Lower leg skin (tissue), 4 donors: Measurements from ENCODE around the gene ATP11B. TPM values are rescaled to one million over a fixed set of nuclear protein-coding genes. Genes with fewer than 3 reads are reported as not detected.

Source experiments
- DNase-seq, 2 donors: peaks; one replicate each; pipeline ENCODE4 v3.0.0-alpha.2; 2019; ENCODE audit warnings: low spot score in 2 of 2
- H3K4me3 ChIP-seq: fragments of 200-600 bp; sonication (generic); 2 replicates; pipeline ENCODE4 v1.5.1; 2017; ENCODE audit warnings: mild to moderate bottlenecking, low read depth; ENCODE audit not compliant: poor library complexity, severe bottlenecking
- CTCF ChIP-seq, 3 donors: fragments of 450-650 bp; IDR thresholded peaks; one replicate each; pipeline ENCODE4 v1.5.1; 2016; ENCODE audit warnings: antibody characterized with exemption in 3 of 3, mild to moderate bottlenecking in 3 of 3, moderate library complexity in 2 of 3
- POLR2A ChIP-seq, 2 donors: fragments of 450-650 bp; IDR thresholded peaks; one replicate each; pipeline ENCODE4 v1.6.1; 2016 to 2017; ENCODE audit warnings: antibody characterized with exemption in 2 of 2, mild to moderate bottlenecking in 1 of 2, moderate library complexity in 1 of 2
- WGBS, 2 donors: methylation state at CpG; one replicate each; pipeline ENCODE4 v1.1.5; 2018; 5-methylcytosine and 5-hydroxymethylcytosine counted together
- intact Hi-C: fragments of 100-400 bp; cut with DNase I; formaldehyde crosslinking; loops from one replicate; pipeline ENCODE4 v1.15.0; 2023; ENCODE audit warnings: low total_unique reads
- total RNA-seq, 4 donors: library from RNA; depleted of rRNA; stranded (reverse); fragments of >200 nt; gene quantifications; one replicate each; pipeline ENCODE4 v1.1.0, GENCODE V29; 2016

The ATP11B gene
- total RNA-seq, 4 donors from 2014 or later: 109 to 148 (median 116) TPM

- WGBS, 2 donors: 84 to 87% methylated on average over 8 of the region's 8 CpGs
- H3K4me3 ChIP-seq: no peak overlapping the region
- no peak for DNase-seq
- intact Hi-C loops: no loop called here
- TF ChIP-seq CTCF (IDR thresholded peaks at IDR 0.05): no peak
These were observed 102.3 kb downstream of the ATP11B start for GRCh38 chr3:182895513-182896112.

GRCh38 chr3:182896553-182896952 lies 103.2 kb downstream of the ATP11B start:
- no peak for DNase-seq
- intact Hi-C loops: no loop called here
- 91 to 96% methylated on average over 2 of the region's 2 CpGs for WGBS, 2 donors
- TF ChIP-seq CTCF (IDR thresholded peaks at IDR 0.05) (no peak), POLR2A (IDR thresholded peaks at IDR 0.05) (no peak)
- no peak overlapping the region for H3K4me3 ChIP-seq

- no peak for TF ChIP-seq CTCF (IDR thresholded peaks at IDR 0.05)
- TF ChIP-seq POLR2A (IDR thresholded peaks at IDR 0.05): no peak
- 87 to 89% methylated on average over 5 of the region's 5 CpGs for WGBS, 2 donors
These were observed 108.9 kb downstream of the ATP11B start for GRCh38 chr3:182902236-182902635.

GRCh38 chr3:182904164-182904563 lies 110.9 kb downstream of the ATP11B start:
- no peak for DNase-seq
- TF ChIP-seq POLR2A (IDR thresholded peaks at IDR 0.05): no peak
- TF ChIP-seq CTCF (IDR thresholded peaks at IDR 0.05): no peak
- intact Hi-C loops: no loop called here
- H3K4me3 ChIP-seq: no peak overlapping the region
- WGBS, 2 donors: 89 to 96% methylated on average over 3 of the region's 3 CpGs

More at GRCh38 chr3:182902236-182902635, 108.9 kb downstream of the ATP11B start:
- intact Hi-C loops: no loop called here
- no peak for DNase-seq
- H3K4me3 ChIP-seq: no peak overlapping the region

GRCh38 chr3:182905623-182906022 lies 112.3 kb downstream of the ATP11B start:
- intact Hi-C loops: no loop called here
- TF ChIP-seq CTCF (IDR thresholded peaks at IDR 0.05) (no peak), POLR2A (IDR thresholded peaks at IDR 0.05) (no peak)
- 96 to 98% methylated on average over 4 of the region's 4 CpGs for WGBS, 2 donors
- DNase-seq: no peak
- H3K4me3 ChIP-seq: no peak overlapping the region

- no peak for TF ChIP-seq POLR2A (IDR thresholded peaks at IDR 0.05)
- TF ChIP-seq CTCF (IDR thresholded peaks at IDR 0.05): no peak
- no peak overlapping the region for H3K4me3 ChIP-seq
- intact Hi-C loops: no loop called here
- 95 to 96% methylated on average over 1 of the region's 1 CpG for WGBS, 2 donors
- no peak for DNase-seq
These were observed 112.7 kb downstream of the ATP11B start for GRCh38 chr3:182906036-182906435.
